GM19351 (cell line): Measurements from ENCODE around the gene ABHD14A.

Experiments
- ATAC-seq: cut with Tn5 transposase; IDR thresholded peaks from one replicate; pipeline ENCODE4 v1.9.1; 2021; ENCODE audit warnings: mild to moderate bottlenecking, moderate library complexity; ENCODE audit not compliant: unreplicated experiment

Gene ABHD14A

DNA sequence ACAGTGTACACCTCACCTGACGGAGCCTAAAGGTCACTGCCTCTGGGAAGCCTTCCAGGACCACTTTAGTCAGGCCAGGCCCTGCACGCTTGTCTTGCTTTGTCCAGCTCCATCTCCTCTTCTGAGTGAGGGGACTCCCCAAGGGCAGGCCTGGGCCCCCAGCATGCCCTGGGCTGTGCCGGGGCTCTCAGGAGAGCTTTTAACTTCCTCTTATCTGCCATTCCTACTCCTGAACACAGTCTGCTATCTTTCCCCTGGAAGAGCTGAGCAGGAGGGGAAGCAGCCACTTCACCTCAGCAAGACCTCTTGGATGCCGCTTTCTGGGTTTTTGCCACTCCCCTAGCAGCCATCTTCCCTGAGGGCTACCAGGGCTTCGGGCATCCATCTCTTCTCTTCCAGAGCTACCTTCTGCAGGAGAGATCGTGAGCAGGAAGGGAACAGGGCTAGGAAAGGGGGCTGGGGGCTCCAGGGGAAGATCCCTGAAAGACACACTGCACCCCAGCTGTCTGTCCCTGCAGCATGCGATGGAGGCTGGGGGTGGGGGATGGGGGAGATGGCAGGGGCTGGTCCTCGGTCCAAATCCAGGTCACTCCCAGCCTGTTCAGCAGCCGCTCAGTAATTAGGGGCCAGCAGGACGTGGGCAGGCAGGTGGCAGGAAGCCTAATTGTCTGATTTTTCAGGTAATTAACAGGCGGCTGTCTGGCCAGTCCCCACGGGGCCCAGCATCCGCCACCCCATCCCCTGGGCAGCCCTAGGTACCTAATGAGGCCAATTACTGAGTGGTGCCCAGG lies 40.8 kb downstream of the ABHD14A start:
- no peak for ATAC-seq

DNA sequence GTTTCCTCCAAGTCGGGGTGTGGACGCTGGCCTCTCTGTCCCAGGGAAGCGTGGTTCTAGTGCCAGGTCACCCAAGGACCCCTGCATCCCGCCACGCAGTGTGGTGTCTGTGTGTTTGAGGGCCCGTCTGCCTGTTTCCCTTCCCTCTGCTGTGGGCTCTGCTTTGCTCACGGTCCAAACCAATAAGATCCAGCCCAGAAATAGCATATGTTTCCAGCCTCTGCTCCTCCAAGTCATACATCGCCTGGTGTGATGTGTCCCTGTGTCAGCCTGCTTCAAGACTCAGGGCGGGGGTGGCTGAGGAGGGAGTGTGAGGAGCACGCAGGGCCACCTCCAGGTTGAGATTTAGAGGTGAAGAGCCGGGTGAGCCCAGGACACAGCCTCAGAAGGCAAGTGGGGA lies 42.7 kb downstream of the ABHD14A start:
- ATAC-seq: no peak

DNA sequence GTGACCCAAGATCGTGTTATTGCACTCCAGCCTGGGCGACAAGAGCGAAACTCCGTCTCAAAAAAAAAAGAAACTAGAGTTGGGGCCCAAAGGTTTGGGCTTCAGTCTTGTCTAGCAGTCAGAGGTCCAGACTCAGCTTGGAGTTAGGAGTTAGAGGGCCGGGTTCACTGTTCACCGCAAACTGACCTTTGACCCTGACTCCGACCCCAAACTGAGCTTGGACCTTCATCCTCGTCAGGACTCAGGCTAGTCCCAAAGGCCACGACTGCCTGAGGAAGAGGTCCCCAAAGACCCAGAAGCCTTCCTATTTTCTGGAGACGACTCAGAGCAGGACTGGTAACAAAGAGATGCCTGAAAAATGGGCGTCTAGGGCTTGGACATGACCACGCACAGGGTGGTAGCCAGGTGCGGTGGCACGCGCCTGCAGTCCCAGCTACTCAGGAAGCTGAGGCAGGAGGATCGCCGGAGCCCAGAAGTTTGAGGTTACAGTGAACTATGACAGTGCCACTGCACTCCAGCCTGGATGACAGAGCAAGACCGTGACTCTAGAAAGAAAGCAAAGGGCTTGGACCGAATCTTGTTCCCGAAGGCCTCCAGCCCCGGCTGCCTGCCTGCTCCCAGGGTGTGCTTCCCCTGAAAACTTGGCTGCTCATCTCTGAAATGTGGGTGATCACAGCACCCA lies 43.6 kb downstream of the ABHD14A start:
- ATAC-seq: no peak

DNA sequence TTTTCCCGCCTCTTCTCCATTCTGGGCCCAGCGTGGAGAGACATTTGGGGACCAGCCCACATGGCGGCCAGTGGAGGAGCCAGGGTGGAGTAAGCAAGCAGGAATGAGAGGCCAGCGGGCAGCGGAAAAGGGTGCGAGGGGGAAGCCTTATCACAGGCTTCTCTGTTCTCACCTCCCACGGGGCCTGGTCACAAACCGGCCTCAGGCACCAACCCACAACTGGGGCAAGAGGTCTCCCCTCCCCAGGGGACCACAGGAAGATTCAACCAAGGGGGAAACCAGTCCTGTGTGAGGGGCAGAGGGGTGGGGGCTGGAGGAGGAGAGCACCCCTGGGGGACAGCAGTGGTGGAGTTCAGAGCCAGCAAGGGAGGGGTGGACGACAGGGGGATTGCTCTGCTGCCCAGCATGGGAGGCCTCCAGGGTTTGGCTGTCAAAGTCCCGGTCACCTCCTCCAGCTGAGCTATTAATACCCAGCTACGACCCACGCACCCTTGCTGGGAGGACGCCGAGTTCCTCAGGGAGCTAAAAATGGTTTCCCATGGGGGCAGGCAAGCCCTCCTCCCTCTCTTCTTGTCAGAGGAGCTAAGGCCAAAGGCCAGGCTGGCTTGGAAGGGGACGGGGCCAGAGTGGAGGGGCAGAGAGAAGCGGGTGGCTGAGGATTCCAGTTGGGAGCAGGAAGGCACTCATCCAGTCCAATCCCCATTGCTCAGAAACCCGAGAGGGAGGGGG lies 44.7 kb downstream of the ABHD14A start:
- ATAC-seq: no peak

DNA sequence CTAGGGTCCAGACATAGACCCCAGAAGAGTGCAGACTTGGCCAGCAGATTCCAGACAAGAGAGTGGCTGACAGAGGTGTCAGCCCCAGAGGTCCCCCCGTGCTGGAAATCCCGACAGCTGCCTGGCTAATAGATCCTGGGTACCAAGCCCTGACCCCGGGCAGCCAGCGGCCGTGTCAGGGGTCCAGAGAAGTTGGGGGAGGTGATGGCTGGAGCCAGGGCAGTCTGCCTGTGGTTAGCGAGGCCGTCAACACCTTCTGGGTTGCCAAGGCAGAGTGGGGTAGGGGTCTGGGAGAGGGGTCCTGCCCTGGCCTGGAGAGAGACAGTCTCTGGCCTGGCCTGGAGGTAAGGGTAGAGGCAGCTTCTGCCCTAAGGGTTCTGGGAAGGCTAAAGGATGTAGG lies 45.9 kb downstream of the ABHD14A start:
- ATAC-seq: no peak

DNA sequence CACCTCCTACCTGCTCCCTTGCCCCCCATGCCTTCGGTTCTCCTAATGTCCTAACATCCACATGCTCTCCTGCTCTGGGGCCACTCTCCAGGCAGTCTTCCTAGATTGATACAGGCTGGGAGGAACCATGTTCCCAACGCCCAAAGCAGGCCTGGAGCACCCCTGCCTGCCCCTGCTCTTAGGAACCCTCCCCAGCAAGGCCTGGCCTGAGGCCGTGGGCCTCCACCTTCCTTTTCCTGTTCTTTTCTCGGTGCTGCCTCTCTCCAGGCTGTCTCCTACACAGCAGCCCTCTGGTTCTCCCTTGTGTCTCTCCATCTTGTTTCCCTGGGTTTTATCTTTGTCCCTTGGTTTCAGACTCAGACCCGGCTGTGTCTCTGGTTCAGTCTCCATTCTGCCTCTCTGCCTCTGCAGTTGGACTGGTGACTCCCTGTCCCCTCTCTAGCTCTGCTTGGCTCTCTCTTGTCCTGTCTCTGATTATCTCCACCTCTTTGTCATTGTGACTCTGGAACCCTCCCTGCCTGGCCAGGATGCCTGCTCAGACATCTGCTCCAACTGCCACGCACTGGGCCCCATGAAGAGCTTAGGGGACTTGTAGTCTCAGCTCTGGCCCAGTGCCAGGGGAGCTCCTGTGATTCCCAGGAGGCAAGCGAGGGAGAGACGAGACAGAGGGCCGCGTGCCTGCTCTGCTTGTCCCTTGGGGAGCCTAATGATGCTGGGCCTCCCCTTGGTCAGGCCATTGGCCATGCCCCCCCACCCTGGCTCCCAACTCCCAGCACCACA lies 46.8 kb downstream of the ABHD14A start:
- no peak for ATAC-seq

DNA sequence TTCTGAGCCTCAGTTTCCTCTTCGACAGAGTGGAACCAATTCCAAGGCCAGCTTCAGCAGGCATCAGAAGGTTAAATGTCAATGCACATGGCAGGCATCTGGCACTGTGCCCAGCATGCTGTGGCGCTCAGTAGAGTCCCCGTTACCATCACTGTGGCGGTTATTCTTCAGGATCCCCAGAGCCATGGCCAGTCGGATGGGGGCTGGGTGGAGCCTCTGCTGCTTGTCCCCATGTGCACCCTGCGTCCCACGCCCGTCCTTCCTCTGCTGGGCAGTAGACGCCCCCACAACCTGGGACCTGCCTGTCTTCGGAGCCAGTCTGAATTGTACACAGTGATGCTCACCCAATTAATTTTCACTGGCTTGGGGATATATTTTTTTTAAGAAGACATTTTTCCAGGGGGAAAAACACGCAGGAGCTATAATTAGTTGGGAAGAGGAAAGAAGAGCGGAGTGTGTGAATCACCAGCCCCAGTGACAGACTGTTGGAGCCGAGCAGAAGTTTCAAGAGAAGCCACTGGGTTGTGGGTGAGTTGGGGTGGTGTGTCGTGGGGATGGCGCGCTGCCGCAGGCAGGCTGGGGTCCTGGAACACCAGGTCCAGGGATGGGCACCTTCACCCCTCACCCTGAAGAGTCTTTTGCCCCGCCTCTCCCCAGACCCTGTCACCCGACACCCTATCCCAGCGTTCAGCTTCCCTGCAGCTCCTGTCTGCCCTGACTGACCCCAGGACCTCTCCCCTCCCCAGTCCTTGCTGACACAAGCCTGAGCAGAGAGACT lies 47.6 kb downstream of the ABHD14A start:
- ATAC-seq: no peak

DNA sequence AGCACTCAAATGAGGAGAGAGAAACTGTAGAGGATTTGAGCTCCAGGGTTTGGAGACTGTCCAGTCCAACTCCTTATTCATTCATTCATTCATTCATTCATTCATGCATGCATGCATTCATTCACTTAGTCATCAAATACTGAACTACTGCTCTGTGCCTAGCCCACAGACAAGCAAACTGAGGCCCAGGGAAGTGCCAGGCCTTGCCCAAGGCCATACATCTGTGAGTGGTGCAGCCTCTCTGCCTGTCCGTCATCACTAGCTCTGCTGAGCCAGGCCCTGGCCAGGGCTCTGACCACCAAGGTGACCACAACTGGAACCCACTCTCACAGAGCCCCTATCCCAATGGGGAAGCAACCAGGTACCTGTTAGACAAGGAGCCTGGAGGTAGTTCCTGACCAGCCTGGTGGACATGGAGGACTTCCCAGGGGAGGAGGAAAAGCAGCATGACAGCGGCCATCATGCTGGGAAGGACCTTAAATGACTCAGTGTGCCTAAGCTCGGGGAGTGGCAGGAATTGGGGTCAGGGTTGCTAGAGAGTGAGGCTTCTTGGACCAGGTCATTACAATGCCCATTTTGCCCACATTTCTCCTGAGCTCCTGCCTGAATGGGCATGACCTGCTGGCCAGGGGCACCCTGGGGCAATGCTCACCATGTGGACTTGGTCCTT lies 48.4 kb downstream of the ABHD14A start:
- ATAC-seq: no peak

DNA sequence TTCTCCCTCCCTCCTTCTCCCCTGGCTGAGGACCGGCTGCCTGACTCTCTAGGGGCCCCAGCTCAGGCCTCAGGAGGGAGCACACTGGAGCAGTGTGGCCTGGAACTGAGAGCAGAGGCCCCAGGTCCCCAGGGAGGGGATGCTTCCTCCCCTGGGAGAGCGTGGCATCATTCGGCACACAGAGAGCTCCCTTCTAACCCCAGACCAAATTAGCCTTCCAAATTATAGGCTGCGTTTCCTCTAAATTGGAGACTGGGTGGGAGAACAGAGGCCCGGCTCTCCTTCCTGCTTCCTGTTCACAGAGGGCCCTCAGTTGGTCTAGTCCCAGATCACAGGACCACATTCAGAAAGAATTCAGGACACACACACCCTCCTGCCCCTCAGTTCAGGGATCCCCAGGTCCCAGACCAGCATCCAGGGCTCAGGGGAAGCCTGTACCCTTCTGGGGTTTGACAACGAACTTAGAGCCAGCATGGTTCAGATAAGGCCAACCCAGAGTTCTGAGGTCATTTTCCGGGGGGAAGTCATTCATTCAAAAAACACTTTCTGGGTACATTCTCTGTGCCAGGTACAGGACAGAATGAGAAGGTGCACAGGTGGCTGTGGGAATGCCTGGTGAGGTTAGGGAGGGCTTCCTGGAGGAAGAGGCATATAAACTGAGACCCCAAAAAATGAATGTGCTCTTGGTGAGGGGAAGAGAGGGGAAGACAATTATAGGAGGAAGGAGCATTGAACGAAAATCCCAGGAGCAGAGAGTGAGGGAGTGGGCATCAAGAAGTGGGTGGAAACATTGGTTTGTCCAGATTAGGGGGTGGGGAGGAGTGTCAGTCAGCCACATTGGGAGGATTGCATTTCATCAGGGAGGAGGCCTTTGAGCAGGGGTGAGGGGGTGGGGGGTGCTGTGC lies 49.2 kb downstream of the ABHD14A start:
- ATAC-seq: peak; percentile 50

DNA sequence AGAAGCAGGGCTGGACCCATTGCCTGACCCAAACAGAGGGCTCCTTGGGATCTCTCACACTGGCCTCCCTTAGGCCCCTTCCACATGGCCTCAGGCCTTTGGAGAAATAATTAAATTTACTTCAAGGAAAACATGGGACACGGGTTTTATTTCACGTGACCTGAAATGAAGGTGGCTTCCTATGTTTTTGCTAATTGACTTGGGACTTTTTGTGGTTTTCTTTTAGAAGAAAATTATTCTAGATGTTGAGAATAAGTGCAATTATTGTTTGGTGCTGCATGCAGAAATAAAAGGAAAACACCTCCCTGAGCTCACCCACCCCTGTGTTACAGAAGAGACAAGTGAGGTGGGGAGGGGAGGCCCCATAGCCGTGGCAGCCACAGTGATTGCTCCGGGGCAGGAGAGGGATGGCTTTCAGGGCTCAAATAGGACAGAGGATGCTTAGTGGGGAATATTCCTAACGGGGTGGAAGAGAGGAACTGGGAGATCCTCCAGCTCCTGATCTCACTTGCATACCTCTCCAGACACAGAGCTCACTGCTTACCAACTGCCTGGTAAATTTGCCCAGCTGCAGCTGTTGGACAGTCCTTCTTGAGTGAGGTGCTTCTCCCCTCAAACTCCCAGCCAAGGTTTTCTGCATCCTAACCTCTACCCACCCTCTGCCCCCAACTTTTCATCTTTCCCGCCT lies 50.0 kb downstream of the ABHD14A start:
- no peak for ATAC-seq

DNA sequence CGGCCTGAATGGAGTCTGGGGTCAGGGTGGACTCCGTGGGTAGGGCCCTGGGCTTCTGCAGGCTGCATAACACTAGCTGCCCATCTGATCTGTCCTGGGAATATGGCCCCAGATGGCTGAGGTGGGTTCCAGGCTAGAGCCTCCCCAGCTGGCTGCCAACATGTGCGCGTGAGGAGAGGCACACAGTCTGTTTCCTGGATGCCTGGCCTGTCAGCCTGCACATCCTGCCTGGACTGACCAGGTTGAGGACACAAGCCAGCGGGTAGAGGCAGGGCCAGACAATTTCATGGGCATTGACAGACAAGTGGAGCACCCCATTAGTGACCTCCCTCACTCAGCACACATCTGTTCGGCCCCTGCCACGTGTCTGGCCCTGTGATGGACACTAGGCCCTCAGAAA lies 50.6 kb downstream of the ABHD14A start:
- ATAC-seq: no peak

DNA sequence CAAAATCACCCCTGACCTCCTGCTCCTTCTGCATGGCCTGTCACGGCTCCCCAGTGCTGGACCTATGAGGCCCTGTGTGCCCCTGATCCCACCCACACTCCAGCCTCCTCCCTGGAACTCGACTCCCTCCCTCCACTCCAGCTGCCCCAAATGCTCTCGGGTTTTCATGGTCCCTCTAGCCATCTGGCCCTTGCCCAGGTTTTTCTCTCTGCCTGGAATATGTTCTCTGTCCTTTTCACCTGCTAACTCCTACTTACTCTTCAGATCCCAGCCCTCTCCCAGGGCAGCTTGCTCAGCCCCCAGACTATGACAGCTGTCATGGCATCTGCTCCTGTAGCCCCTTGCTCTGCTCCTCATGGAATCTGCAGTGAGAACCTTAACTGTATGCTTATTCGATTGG lies 51.2 kb downstream of the ABHD14A start:
- ATAC-seq: no peak

DNA sequence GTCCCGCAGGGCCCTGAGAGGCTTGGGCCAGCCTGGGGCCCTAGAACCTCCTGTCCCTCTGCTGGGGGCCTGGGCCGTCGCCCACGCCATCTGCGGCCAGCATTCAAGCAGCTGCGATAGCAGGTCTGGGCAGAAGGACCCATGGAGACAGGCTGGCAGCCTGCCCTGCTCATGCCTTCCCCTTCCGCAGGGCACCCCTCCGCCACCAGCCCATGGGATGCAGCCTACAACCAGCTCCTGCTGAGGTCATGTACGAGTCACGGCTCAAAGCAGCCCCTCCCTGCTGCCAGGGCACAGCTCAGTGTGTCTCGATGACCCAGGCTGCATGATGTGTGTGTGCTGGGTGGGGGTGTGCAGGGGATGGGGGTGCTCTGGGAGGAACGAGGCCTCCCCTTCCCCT lies 53.7 kb downstream of the ABHD14A start:
- no peak for ATAC-seq

DNA sequence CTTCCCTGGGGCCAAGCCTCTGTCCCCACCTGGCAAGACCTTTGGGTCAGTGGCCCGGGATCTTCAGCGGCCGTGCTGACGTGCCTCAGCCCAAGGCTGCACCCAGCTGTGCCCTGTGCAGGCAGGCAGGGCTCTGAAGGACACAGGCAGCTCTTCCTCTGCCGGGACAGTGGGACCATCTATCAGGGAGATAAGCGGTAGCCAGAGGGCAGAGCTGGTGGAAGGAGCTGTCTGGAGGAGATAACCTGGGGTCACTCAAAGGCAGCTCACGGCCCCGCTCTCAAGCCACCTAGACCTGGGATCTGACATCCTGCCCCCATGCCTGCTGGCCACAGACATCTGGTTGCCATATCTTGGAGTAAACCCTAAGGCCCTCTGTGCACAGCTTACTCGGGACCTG lies 54.2 kb downstream of the ABHD14A start:
- ATAC-seq: no peak

DNA sequence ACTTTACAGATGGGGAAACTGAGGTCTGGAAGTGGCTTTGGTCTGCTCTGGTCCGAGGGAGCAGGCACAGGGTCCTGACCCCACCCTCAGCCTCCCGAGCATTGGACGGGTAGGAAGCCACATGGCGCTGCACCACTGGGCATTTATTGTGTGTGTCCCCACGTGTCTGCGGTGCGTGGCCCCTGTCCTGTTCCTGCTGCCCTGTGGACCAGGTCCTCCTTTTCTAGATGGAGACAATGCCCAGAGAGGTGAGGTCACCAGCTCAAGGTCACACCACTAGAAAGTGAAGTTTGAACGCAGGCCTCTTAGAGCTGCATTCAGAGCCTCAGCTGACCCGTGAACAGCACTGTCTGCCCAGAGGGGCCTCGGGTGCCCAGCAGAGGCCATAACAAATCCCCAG lies 54.7 kb downstream of the ABHD14A start:
- no peak for ATAC-seq
